Stimulated activated naive CD4-positive, alpha-beta T cell treated with Interleukin-2 at 50 U/mL for 16 hours (primary cell): ENCODE measurements around the gene TP53RK.

ENCODE experiments used
- DNase-seq: peaks from one replicate; lab custom pipeline; 2025; lab: John Stamatoyannopoulos, UW

Gene TP53RK

GRCh38 chr20:46706242-46706641 is 17.0 kb upstream of the TP53RK start:
- DNase-seq: no peak

- DNase-seq: no peak
Measured at GRCh38 chr20:46705378-46705729, 16.1 kb upstream of the TP53RK start.

DNA sequence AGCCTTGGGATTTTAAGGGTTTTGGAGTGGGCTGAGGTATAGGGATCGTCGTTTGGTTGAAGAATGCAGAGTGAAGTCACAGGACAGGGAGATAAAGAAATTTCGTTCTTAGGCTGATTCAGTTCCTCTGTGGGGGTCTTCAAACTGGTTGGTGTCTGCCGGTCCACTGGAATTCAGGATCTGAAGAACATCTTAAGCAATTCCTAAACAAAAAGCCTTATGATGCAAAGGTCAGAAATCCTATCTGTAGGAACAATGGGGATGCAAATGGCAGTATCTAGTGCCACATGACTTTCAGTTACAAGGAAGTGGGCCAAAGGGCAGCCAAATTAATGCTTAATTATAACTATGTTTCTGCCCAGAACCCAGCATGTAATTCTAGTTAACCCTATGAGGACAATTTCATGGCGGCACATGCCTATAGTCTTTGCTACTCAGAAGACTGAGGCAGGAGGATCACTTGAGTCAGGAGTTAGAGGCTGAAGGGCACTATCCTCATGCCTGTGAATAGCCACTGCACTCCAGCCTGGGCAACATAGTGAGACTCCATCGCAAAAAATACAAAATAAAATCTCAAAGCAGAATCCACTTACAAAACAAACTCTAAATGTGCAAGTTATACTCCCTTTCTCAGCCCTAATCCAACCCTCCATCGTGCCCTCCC is 15.6 kb upstream of the TP53RK start:
- DNase-seq: no peak

GRCh38 chr20:46703435-46703834 is 14.2 kb upstream of the TP53RK start:
- DNase-seq: no peak

DNA sequence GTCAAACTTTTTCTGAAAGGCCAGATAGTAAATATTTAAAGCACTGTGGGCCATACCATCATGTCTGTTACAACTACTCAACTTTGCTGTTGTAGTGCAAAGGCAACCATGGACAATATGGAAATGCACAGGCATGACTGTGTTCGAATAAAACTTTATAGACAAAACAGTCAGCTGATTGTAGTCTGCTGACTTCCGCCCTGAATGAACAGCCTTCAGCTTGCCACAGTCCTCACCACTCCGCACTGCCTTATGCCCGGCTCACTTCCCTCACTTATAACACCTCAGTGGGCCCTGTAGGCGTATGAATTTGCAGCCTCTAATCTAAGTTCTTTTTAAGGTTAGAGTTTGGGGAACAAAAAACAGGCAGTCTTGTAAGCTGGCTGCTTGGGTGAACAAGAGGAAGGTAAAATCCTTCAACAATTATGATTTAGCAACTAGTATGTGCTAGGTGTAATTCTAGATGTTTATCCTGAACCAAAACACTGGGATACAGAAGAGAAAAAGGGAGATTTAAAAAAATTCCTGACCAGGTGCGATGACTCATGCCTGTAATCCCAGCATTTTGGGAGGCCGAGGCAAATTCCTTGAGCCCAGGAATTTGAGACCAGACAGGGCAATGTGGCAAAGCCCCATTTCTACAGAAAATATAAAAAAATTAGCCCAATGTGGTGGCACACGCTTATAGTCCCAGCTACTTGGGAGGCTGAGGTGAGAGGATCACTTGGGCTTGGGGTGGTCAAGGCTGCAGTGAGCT is 13.4 kb upstream of the TP53RK start:
- DNase-seq: no peak

- no peak for DNase-seq
Measured at GRCh38 chr20:46701986-46702385, 12.7 kb upstream of the TP53RK start.

DNA sequence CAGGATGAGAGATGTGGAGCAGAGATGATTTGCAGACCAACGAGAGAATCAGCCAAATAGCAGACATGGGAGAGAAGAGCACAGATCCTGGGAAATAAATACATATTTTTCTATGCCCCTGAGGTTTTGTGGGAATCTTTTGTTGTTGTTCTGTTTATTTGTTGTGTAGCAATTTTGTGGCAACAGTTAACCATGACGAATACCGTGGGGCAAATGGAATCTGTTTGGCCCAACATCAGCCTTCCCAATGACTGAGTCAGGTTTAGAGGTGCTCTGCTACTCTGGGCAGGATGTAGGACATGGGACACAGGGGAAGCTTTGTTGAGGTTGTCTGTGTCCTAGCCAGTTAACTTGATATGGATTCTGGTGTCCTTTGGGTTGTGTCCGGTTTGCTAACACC is 12.3 kb upstream of the TP53RK start:
- DNase-seq: no peak

GRCh38 chr20:46701057-46701456 is 11.8 kb upstream of the TP53RK start:
- no peak for DNase-seq

- DNase-seq: no peak
Measured at GRCh38 chr20:46700481-46700880, 11.2 kb upstream of the TP53RK start.

GRCh38 chr20:46699651-46700359 is 10.6 kb upstream of the TP53RK start:
- no peak for DNase-seq

DNA sequence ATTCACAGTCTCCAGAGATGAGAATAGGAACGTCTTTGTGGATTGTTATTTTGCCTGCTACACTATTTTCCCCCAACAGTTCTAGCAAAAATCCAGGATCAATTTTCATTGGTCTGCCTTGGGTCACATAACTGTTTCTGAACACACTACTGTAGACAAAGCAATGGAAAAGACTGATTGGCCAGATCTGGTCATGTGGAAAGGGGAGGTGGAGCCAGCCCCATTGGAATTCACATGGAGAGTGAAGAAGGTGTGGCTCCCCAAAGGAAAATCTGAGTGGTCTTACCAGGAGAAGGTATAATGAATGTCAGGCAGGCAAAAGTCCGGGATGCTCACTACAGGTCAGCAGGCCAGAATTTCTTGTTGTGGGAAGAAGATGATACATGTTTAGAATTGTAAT is 9.5 kb upstream of the TP53RK start:
- DNase-seq: no peak

DNA sequence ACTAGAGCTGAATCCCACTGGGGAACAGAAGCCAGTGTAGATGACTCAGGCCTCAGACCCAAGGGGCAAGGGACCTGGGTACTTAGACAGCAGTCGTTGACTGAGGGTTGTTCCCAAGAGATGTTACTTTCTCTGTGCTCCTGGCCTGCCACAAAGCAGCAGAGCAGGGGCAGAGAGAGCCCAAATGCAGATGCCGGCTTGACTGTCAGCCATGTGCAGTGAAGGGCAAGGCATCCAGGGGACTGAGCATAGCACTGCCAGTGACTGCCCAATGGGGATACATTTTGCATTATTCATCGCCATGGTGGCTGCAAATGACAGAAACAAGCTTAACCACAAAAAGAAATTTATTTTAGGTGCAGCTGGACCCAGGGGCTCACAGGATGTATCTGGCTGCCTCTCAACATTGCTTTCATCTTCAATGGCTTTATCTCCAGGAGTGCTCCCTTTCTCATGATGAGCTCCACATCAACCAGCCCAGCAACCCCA is 7.6 kb upstream of the TP53RK start:
- DNase-seq: no peak

GRCh38 chr20:46695892-46696291 is 6.6 kb upstream of the TP53RK start:
- no peak for DNase-seq

GRCh38 chr20:46694484-46694883 is 5.2 kb upstream of the TP53RK start:
- no peak for DNase-seq

GRCh38 chr20:46691196-46691595 is 2.0 kb upstream of the TP53RK start:
- DNase-seq: no peak

GRCh38 chr20:46690219-46691106 is 1.2 kb upstream of the TP53RK start:
- DNase-seq: no peak

DNA sequence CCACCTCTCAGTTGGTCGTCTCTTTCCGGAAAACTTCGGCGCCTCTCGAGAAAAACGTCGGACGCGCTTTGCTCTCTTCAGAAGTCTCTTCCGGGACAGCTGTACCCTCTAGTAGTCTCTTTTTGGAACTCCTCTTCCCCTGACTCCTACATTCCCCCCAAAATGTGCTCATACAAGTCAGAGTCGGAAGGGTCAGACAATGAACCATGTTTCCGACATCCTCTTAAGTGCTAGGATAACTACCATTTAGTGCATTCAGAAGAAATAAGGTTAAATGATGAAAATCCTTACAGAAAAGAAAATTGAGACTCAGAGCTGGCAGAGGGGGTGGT is 476 bp upstream of the TP53RK start:
- no peak for DNase-seq

GRCh38 chr20:46688151-46689081 is 828 bp downstream of the TP53RK start:
- DNase-seq: no peak

- DNase-seq: no peak
Measured at GRCh38 chr20:46683939-46684750, 5.1 kb downstream of the TP53RK start.

- no peak for DNase-seq
Measured at GRCh38 chr20:46683668-46683938, 5.6 kb downstream of the TP53RK start.
